GM12878 (cell line): ENCODE measurements around the gene CRB3. TPM values are rescaled to one million over a fixed set of nuclear protein-coding genes. Genes with fewer than 3 reads are reported as not detected.

ENCODE experiments used
- ATAC-seq: fragments of 200-7000 bp; cut with Tn5 transposase; 3 replicates; pipeline ENCODE4 v1.9.1; 2020; ENCODE audit warnings: mild to moderate bottlenecking, moderate library complexity
- BruUV-seq: library from RNA; stranded (reverse); fragments of 400-500 nt; replicated peaks from 2 replicates; lab custom pipeline; 2021; lab: Mats Ljungman, UMichigan
- CTCF ChIA-PET: fragments of 300-600 bp; sonication (Branson Sonifier 250); formaldehyde crosslinking; extraction: SDS; loops from one replicate; lab custom pipeline; 2021; ENCODE audit warnings: inconsistent platforms; lab: Yijun Ruan, JAX
- POLR2A ChIA-PET: fragments of 350-600 bp; formaldehyde crosslinking; extraction: SDS; loops from one replicate; lab custom pipeline; 2021; ENCODE audit warnings: inconsistent platforms; lab: Charles Lee
- RAD21 ChIA-PET: fragments of 300-600 bp; sonication (Branson Sonifier 250); formaldehyde crosslinking; loops from one replicate; lab custom pipeline; 2023; ENCODE audit warnings: antibody characterized with exemption; ENCODE audit not compliant: unreplicated experiment; lab: Charles Lee
- SMC1A ChIA-PET: fragments of 300-600 bp; sonication (Branson Sonifier 250); formaldehyde crosslinking; loops from one replicate; lab custom pipeline; 2023; ENCODE audit not compliant: unreplicated experiment, uncharacterized antibody; lab: Charles Lee
- DNase-seq: peaks from one replicate; pipeline ENCODE4 v3.0.0-alpha.2; 2011; ENCODE audit warnings: low read depth, low spot score
- FAIRE-seq: peaks from 3 replicates; lab custom pipeline; 2011; peaks lifted over from hg19 to GRCh38; lab: Jason Lieb, UNC
- H2AFZ ChIP-seq: 2 replicates; pipeline ENCODE4 v1.6.0; 2011; ENCODE audit warnings: low read depth, low read length, control low read depth; ENCODE audit not compliant: control insufficient read depth
- H3K27ac ChIP-seq: 2 replicates; pipeline ENCODE4 v1.5.1; 2011; ENCODE audit warnings: control low read depth; ENCODE audit not compliant: control insufficient read depth, insufficient read depth
- H3K27me3 ChIP-seq, 2 experiments: replicated peaks in 1 of 2; 2 replicates each; pipeline versions ENCODE4 v1.6.0 to v1.6.1; 2011; ENCODE audit warnings: low read length in 1 of 2; ENCODE audit not compliant: control insufficient read depth in 2 of 2, insufficient read depth in 2 of 2
- H3K36me3 ChIP-seq, 2 experiments: 2 replicates each; pipeline ENCODE4 v1.5.1; 2011; ENCODE audit warnings: low read length in 1 of 2; ENCODE audit not compliant: control insufficient read depth in 2 of 2, insufficient read depth in 2 of 2
- H3K4me1 ChIP-seq: 2 replicates; pipeline ENCODE4 v1.6.1; 2011; ENCODE audit warnings: mild to moderate bottlenecking, low read length, moderate library complexity, mixed read lengths; ENCODE audit not compliant: control insufficient read depth, insufficient read depth
- H3K4me2 ChIP-seq: 2 replicates; pipeline ENCODE4 v1.6.0; 2011; ENCODE audit warnings: control low read depth; ENCODE audit not compliant: control insufficient read depth, insufficient read depth
- H3K4me3 ChIP-seq: fragments of 200-600 bp; sonication (generic); 2 replicates; pipeline ENCODE4 v1.5.1; 2016
- H3K79me2 ChIP-seq: 2 replicates; pipeline ENCODE4 v1.6.0; 2011; ENCODE audit warnings: low read length; ENCODE audit not compliant: control insufficient read depth, insufficient read depth
- H3K9ac ChIP-seq: 2 replicates; pipeline ENCODE4 v1.8.0; 2011; ENCODE audit warnings: low read length, control low read depth, mixed read lengths; ENCODE audit not compliant: control insufficient read depth, insufficient read depth
- H3K9me3 ChIP-seq: replicated peaks from 3 replicates; pipeline ENCODE4 v1.5.1; 2011; ENCODE audit warnings: mild to moderate bottlenecking, low read length; ENCODE audit not compliant: control insufficient read depth, insufficient read depth
- H4K20me1 ChIP-seq: 2 replicates; pipeline ENCODE4 v1.6.0; 2011; ENCODE audit not compliant: control insufficient read depth, insufficient read depth
- CREB1 ChIP-seq: IDR thresholded peaks from 2 replicates; pipeline ENCODE4 v1.6.1; 2012; ENCODE audit warnings: low read depth, mild to moderate bottlenecking, inconsistent platforms
- DPF2 ChIP-seq: fragments of 450-650 bp; IDR thresholded peaks from 2 replicates; pipeline ENCODE4 v1.6.1; 2017; ENCODE audit warnings: mild to moderate bottlenecking
- PML ChIP-seq: IDR thresholded peaks from 2 replicates; pipeline ENCODE4 v1.6.1; 2012; ENCODE audit warnings: low read length, inconsistent platforms
- POLR2A ChIP-seq: IDR thresholded peaks from 2 replicates; pipeline ENCODE4 v1.6.1; 2011; ENCODE audit warnings: low read depth, mild to moderate bottlenecking, low read length
- WGBS: methylation state at CpG from one replicate; pipeline ENCODE4 v1.1.6; 2016; ENCODE audit warnings: low lambda C conversion rate; ENCODE audit not compliant: insufficient replicate concordance, insufficient coverage; ENCODE audit errors: missing lambda C conversion rate; 5-methylcytosine and 5-hydroxymethylcytosine counted together
- in situ Hi-C: fragments of 300-500 bp; cut with MboI; formaldehyde crosslinking; loops from 9 replicates; pipeline ENCODE4 v1.14.3; 2018; ENCODE audit warnings: mixed read lengths
- intact Hi-C: fragments of 100-400 bp; cut with micrococcal nuclease; formaldehyde crosslinking; loops from one replicate; pipeline ENCODE4 v1.14.2; 2022; ENCODE audit not compliant: unreplicated experiment
- polyA plus RNA-seq, 11 experiments: library from polyadenylated mRNA; depleted of rRNA in 4 of 11; unstranded in 6 of 11; stranded (reverse) in 5 of 11; fragments of >200 nt; fragmentation: Nextera tagmentation in 4 of 11; fragmentation: Illumina TruSeq in 1 of 11; extraction: Ambion mirVana in 4 of 11; extraction: Trizol in 1 of 11; gene quantifications; 1 replicate in 1 of 11; 2 replicates in 10 of 11; pipeline versions ENCODE4 v1.2.1 to v1.2.3, GENCODE V29; 2011 to 2016; ENCODE audit warnings: inconsistent platforms in 2 of 11, missing spikeins in 2 of 11, low read depth in 1 of 11
- total RNA-seq, 4 experiments: library from RNA; depleted of rRNA in 3 of 4; stranded (reverse); fragments of >200 nt in 3 of 4; fragmentation: Illumina TruSeq in 1 of 4; extraction: Trizol in 1 of 4; gene quantifications; 2 replicates each; pipeline versions ENCODE4 v1.2.1 to v1.2.3, GENCODE V29; 2013 to 2021

CRB3 gene
- total and polyA plus RNA-seq, 10 of the 15 experiments (the other 5 are each of a cell fraction or from before 2014, with no cell fraction given) = 0.11 to 1.9 (median 0.98) TPM; not detected in 1

DNA sequence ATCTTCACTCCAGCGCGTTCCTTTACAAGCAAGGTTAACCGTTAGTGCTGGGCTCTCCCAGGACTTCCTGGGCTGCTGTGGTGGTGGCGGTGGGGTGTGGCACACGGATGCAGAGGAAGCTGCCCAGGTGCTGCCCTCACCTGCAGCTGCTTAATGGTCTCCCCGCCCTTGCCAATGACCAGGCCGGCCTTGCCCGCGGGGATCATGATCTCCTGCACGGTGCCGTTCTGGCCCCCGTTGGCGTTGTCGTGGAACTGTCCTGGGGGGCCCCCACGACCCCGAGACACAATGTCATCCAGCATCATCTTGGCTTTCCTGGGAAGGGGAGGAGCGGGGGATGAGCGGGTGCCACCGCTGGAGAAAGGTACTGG, 45.5 kb upstream of the CRB3 start:
- Histone ChIP-seq H3K4me2 (no peak overlapping the region), H3K27ac (no peak overlapping the region)
- TF ChIP-seq POLR2A (0 out of 2 replicates have a peak, but pooled peaks have one; percentile 19), PML (no peak), DPF2 (no peak)
- TF ChIP-seq, all 136 proteins: peak for 1
- peaks cover 39% of the 10 kb centered on the region for H3K79me2 ChIP-seq
- no peaks in the 10 kb centered on the region for H3K27me3 ChIP-seq
- no peak for FAIRE-seq
- H2AFZ ChIP-seq = no peak overlapping the region
- no peaks in the 10 kb centered on the region for H3K9me3 ChIP-seq
- H3K4me3 ChIP-seq = no peak overlapping the region
- peaks cover 27 to 63% of the 10 kb centered on the region in 2 experiments for H3K36me3 ChIP-seq
- whole genome bisulfite sequencing = 96% methylated on average over 18 of the region's 19 CpGs
- H3K4me1 ChIP-seq = no peaks in the 10 kb centered on the region
- H4K20me1 ChIP-seq = peaks cover 24% of the 10 kb centered on the region
- POLR2A ChIA-PET = no interaction called here
- DNase-seq = no peak
- ATAC-seq = no peak
- in situ Hi-C loops (no loop called here), intact Hi-C loops (no loop called here)
- RAD21 ChIA-PET = no interaction called here
- SMC1A ChIA-PET = no interaction called here
- H3K9ac ChIP-seq = no peak overlapping the region
- CTCF ChIA-PET = interaction anchor here (0.7 kb wide), 1 partner anchor 485 kb away, joined by 3 read pairs; no protein-coding TSS in a partner anchor
- BruUV-seq = no TSS peak

DNA sequence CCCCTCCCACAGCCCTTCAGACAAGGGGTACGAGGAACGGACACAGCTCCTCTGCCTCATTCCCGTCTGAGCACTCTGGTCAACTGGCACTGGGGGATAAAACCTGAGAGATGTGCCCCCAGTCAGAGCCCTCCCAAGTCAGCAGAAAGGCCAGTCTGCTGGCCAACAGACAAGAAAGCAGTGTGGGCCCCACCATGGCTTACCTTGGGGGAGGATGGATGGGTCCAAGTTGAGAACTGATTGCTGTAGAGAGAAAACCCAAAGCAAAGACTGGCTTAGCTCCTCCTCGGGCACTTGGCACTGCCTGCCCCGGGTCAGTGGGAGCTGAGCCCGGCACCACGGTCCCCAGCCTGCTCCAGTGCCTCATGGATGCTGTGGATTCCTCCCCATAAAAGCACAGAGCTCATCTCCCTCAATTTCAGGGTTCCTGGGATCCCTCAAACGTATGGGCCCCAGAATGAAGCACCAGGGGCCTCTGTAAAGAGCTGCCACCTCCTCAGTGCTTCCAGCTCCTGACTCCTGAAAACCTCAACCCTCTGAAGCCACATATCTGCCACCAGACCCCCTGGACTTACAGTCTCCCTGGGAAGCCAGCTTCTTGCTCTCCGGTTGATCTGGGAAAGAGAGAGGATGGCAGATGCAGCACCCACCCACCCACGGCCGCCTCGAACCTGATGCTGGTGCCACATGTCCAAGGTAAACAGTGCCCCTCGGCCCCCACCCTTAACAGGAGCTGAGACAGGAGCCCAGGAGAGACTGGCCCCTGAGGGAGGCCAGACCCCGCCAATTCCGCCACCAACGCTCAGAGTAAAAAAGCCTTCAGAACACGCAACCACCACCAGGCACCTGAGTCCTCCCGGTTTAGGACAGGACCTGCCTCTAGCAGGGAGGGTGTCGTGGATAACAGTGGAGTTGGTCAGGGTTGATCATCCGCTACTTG, 42.7 kb upstream of the CRB3 start:
- peaks cover 5% of the 10 kb centered on the region for H3K4me1 ChIP-seq
- H4K20me1 ChIP-seq = peaks cover 27% of the 10 kb centered on the region
- no TSS peak for BruUV-seq
- H3K9me3 ChIP-seq = no peaks in the 10 kb centered on the region; the same call in 2 of the 3 replicates
- H3K27ac ChIP-seq = no peak overlapping the region
- H3K27me3 ChIP-seq = no peaks in the 10 kb centered on the region
- H3K4me2 ChIP-seq = peak overlapping the region; percentile 14
- ChIA-PET RAD21 (interaction anchor here (1.2 kb wide), 1 partner anchor 15 kb away, joined by 4 read pairs; no protein-coding TSS in a partner anchor), POLR2A (no interaction called here), CTCF (interaction anchor here (0.8 kb wide), 1 partner anchor 67 kb away, joined by 3 read pairs; no protein-coding TSS in a partner anchor), SMC1A (interaction anchor here (0.8 to 1.4 kb wide), 2 partner anchors 49 to 86 kb away, joined by 3 read pairs; partner anchors contain the start of gene ALKBH7)
- TF ChIP-seq CREB1 (no peak), POLR2A (peak; percentile 33; the same call in 1 of the 2 replicates)
- H2AFZ ChIP-seq = no peak overlapping the region
- in situ Hi-C loops (no loop called here), intact Hi-C loops (no loop called here)
- DNase-seq (no peak), ATAC-seq (no peak), FAIRE-seq (no peak)
- H3K36me3 ChIP-seq = peaks cover 20 to 46% of the 10 kb centered on the region in 2 experiments
- WGBS = 89% methylated on average over 20 of the region's 20 CpGs
- peaks cover 48% of the 10 kb centered on the region for H3K79me2 ChIP-seq
- H3K4me3 ChIP-seq = peak overlapping the region; percentile 93; the same call in 1 of the 2 replicates
- H3K9ac ChIP-seq = peak overlapping the region; percentile 33; the same call in 1 of the 2 replicates
